Adrenal gland (tissue), 12 donors: ENCODE measurements around the gene STXBP5. TPM values are rescaled to one million over a fixed set of nuclear protein-coding genes. Genes with fewer than 3 reads are reported as not detected.

Source experiments
- DNase-seq, 7 donors: peaks; one replicate each; pipeline ENCODE4 v3.0.0-alpha.2; 2019 to 2020
- H3K27ac ChIP-seq, 5 donors: fragments of 200-600 bp; sonication (generic) in 4 of 5; 1 replicate in 3 of 5; 2 replicates in 2 of 5; pipeline versions ENCODE4 v1.5.1 to v1.8.0; 2016 to 2020; ENCODE audit warnings: mild to moderate bottlenecking in 1 of 5
- H3K27me3 ChIP-seq: fragments of 200-600 bp; 2 replicates; pipeline ENCODE4 v1.8.0; 2021
- H3K36me3 ChIP-seq, 2 donors: fragments of 200-600 bp; replicated peaks in 1 of 2; 1 replicate in 1 of 2; 2 replicates in 1 of 2; pipeline versions ENCODE4 v1.5.1 to v1.8.0; 2018 to 2022
- H3K4me1 ChIP-seq, 2 donors: fragments of 200-600 bp; replicated peaks in 1 of 2; 1 replicate in 1 of 2; 2 replicates in 1 of 2; pipeline versions ENCODE4 v1.5.1 to v1.8.0; 2018 to 2021
- H3K4me3 ChIP-seq, 4 donors: fragments of 200-600 bp; sonication (generic) in 3 of 4; one replicate each; pipeline ENCODE4 v1.5.1; 2016 to 2018
- H3K9me3 ChIP-seq, 3 donors: fragments of 200-600 bp; sonication (generic) in 1 of 3; replicated peaks in 1 of 3; 1 replicate in 2 of 3; 2 replicates in 1 of 3; pipeline versions ENCODE4 v1.5.1 to v1.8.0; 2016 to 2021
- CTCF ChIP-seq, 6 experiments: fragments of 450-650 bp in 4 of 6; fragments of 200-600 bp in 2 of 6; sonication (generic) in 1 of 6; IDR thresholded peaks; 1 replicate in 5 of 6; 2 replicates in 1 of 6; pipeline versions ENCODE4 v1.5.1 to v1.8.0; 2016 to 2021; ENCODE audit warnings: antibody characterized with exemption in 6 of 6, mild to moderate bottlenecking in 2 of 6, moderate library complexity in 1 of 6
- POLR2A ChIP-seq, 2 donors: fragments of 450-650 bp; IDR thresholded peaks; one replicate each; pipeline ENCODE4 v1.6.1; 2017; ENCODE audit warnings: antibody characterized with exemption in 2 of 2, mild to moderate bottlenecking in 2 of 2, moderate library complexity in 1 of 2
- WGBS, 4 donors: extraction: QIAGEN DNeasy Blood & Tissue Kit in 2 of 4; methylation state at CpG; one replicate each; pipeline versions ENCODE4 v1.1.5 to v1.1.7; 2013 to 2017; 5-methylcytosine and 5-hydroxymethylcytosine counted together
- intact Hi-C, 2 donors: fragments of 100-400 bp; cut with DNase I; formaldehyde crosslinking; loops; one replicate each; pipeline versions ENCODE4 v1.14.1 to v1.15.0; 2022 to 2023
- polyA plus RNA-seq, 3 donors: library from polyadenylated mRNA; stranded (reverse); fragments of 200-250 nt in 2 of 3; fragments of 350-450 nt in 1 of 3; fragmentation: Illumina TruSeq in 1 of 3; extraction: RNeasy Lipid Tissue Mini Kit (QIAGEN cat#74804) in 1 of 3; gene quantifications; one replicate each; pipeline ENCODE4 v1.2.3, GENCODE V29; 2013 to 2014
- total RNA-seq, 9 donors: library from RNA; depleted of rRNA in 4 of 9; stranded (reverse); fragments of >200 nt in 4 of 9; fragments of 120-200 nt in 1 of 9; fragmentation: NEBNext Ultra II Directional in 1 of 9; extraction: Animal tissue kit (Norgen Biotek cat#: 25700) in 1 of 9; gene quantifications; one replicate each; pipeline versions ENCODE4 v1.1.0 to v1.2.4, GENCODE V29; 2013 to 2023
- donor health status: healthy with polysubstance abuse.
- donor health status: Bipolar disorder and iron deficiency.
- donor health status: DM: yes; HTN: yes; CAD: no.
- donor health status: DM: no; HTN: no; CAD: no.
- donor health status: DM: no; HTN: no; CAD: no.
- donor health status: DM: yes; HTN: yes; CAD: no.

Gene STXBP5
- total and polyA plus RNA-seq, 12 donors = 18.0 to 66.3 (median 30.1) TPM

- Histone ChIP-seq H3K27me3 (no peaks in the 10 kb centered on the region), H3K4me1 (peaks cover 16 to 42% of the 10 kb centered on the region in 2 donors), H3K9me3 (no peaks in the 10 kb centered on the region), H3K36me3 (no peaks in the 10 kb centered on the region), H3K4me3 (peak overlapping the region; percentile 7 to 99 (median 90)), H3K27ac (peak overlapping the region; percentile 80 to 97 (median 95))
- 7 to 12% (median 9%) methylated on average over 11 of the region's 11 CpGs for WGBS, 4 donors
- TF ChIP-seq POLR2A (IDR thresholded peaks at IDR 0.05) = no peak
- no peak for TF ChIP-seq CTCF (IDR thresholded peaks at IDR 0.05)
- no peak for DNase-seq
- intact Hi-C loops = loop anchor here in 1 of 2 donors (5.0 kb wide), 1 partner anchor 348 kb away; no protein-coding TSS in a partner anchor
Observed at GRCh38 chr6:147204843-147205311, 660 bp downstream of the STXBP5 start.

GRCh38 chr6:147205690-147206600 lies 1.7 kb downstream of the STXBP5 start:
- Histone ChIP-seq H3K4me3 (peak overlapping the region in 2 of 4 donors; percentile 93 to 99), H3K36me3 (no peaks in the 10 kb centered on the region), H3K27ac (peak overlapping the region in 3 of 5 donors; percentile 83 to 95 (median 95)), H3K27me3 (no peaks in the 10 kb centered on the region), H3K9me3 (no peaks in the 10 kb centered on the region), H3K4me1 (peaks cover 16 to 45% of the 10 kb centered on the region in 2 donors)
- DNase-seq = peak; percentile 35 to 68 (median 57)
- TF ChIP-seq POLR2A (IDR thresholded peaks at IDR 0.05) = peak in 1 of 2 donors; percentile 44
- no peak for TF ChIP-seq CTCF (IDR thresholded peaks at IDR 0.05)
- intact Hi-C loops = no loop called here
- 40 to 50% (median 41%) methylated on average over 5 of the region's 5 CpGs for WGBS, 4 donors

- WGBS, 4 donors = 46 to 52% (median 49%) methylated on average over 6 of the region's 6 CpGs
- no peaks in the 10 kb centered on the region for H3K36me3 ChIP-seq
- DNase-seq = no peak
- peak overlapping the region in 1 of 4 donors; percentile 93 for H3K4me3 ChIP-seq
- intact Hi-C loops = no loop called here
- H3K27ac ChIP-seq = peak overlapping the region in 4 of 5 donors; percentile 42 to 95 (median 76)
- H3K9me3 ChIP-seq = no peaks in the 10 kb centered on the region
- peaks cover 16 to 45% of the 10 kb centered on the region in 2 donors for H3K4me1 ChIP-seq
- TF ChIP-seq CTCF (IDR thresholded peaks at IDR 0.05) (no peak), POLR2A (IDR thresholded peaks at IDR 0.05) (peak in 1 of 2 donors; percentile 31)
- H3K27me3 ChIP-seq = no peaks in the 10 kb centered on the region
Observed at GRCh38 chr6:147207351-147207750, 3.1 kb downstream of the STXBP5 start.
